RWPE1 (cell line): Measurements from ENCODE around the gene ATP9A.
"Not testable (repeated sequence)": the region's sequence is repeated elsewhere in the genome, so short reads cannot be mapped to it uniquely, and the experiment has no call there.

Experiments used
- CTCF ChIA-PET: fragments of 350-600 bp; sonication (Branson Sonifier 250); formaldehyde crosslinking; extraction: SDS; loops from one replicate; lab custom pipeline; 2021; lab: Yijun Ruan, JAX
- POLR2A ChIA-PET: fragments of 400-600 bp; formaldehyde crosslinking; extraction: SDS; loops from one replicate; lab custom pipeline; 2020; ENCODE audit warnings: antibody characterized with exemption; ENCODE audit not compliant: low non-redundant PET; lab: Yijun Ruan, JAX
- DNase-seq: peaks from one replicate; pipeline ENCODE4 v3.0.0; 2012; ENCODE audit warnings: low spot score
- H3K27ac ChIP-seq: fragments of 450-650 bp; 2 replicates; pipeline ENCODE4 v1.5.1; 2017
- TF ChIP-seq, protein P1 (sequence below): fragments of 450-650 bp; conservative IDR thresholded peaks from 2 replicates; pipeline ENCODE4 v1.5.1; 2017; ENCODE audit warnings: low read depth, mild to moderate bottlenecking

The ATP9A gene

DNA sequence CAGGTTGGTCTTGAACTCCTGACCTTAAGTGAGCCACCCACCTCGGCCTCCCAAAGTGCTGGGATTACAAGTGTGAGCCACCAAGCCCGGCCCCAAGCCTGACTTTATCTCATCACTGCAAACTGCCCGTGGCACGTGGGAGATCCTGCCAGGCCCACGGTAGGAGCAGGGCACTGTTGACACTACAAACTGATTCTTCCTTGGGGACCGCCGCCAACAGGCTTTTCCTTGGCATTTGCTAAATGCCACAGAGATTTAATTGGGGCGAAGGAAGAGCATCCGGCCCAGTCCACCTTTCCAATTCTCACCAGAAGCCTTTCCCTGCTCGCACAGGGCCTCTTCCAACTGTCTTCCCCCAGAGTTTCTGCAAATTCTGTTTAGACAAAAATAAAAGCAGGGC, 11.0 kb downstream of the ATP9A start:
- TF ChIP-seq, protein P1, sequence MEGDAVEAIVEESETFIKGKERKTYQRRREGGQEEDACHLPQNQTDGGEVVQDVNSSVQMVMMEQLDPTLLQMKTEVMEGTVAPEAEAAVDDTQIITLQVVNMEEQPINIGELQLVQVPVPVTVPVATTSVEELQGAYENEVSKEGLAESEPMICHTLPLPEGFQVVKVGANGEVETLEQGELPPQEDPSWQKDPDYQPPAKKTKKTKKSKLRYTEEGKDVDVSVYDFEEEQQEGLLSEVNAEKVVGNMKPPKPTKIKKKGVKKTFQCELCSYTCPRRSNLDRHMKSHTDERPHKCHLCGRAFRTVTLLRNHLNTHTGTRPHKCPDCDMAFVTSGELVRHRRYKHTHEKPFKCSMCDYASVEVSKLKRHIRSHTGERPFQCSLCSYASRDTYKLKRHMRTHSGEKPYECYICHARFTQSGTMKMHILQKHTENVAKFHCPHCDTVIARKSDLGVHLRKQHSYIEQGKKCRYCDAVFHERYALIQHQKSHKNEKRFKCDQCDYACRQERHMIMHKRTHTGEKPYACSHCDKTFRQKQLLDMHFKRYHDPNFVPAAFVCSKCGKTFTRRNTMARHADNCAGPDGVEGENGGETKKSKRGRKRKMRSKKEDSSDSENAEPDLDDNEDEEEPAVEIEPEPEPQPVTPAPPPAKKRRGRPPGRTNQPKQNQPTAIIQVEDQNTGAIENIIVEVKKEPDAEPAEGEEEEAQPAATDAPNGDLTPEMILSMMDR, result no peak
- ChIA-PET CTCF (no interaction called here), POLR2A (no interaction called here)
- DNase-seq, result no peak
- H3K27ac ChIP-seq, result no peak overlapping the region

DNA sequence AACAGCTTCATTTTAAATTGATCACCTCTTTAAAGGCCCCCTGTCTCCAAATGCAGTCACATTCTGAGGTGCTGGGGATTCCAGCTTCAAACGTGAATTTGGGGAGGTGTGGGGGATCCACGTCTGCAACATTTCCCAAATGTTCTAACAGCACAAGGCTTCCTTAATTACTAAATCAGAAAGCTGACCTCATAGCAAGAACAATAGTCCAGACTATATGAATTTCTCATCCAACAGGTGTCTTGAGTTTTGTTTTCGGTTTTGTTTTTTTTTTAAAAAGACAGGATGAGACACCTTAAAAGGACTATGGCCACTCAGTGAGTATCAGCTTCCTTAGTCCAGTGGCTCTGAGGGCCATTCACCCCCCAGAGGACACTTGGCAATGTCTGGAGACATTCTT, 11.5 kb downstream of the ATP9A start:
- ChIA-PET CTCF (no interaction called here), POLR2A (no interaction called here)
- no peak overlapping the region for H3K27ac ChIP-seq
- no peak for DNase-seq
- TF ChIP-seq, protein P1, result no peak

DNA sequence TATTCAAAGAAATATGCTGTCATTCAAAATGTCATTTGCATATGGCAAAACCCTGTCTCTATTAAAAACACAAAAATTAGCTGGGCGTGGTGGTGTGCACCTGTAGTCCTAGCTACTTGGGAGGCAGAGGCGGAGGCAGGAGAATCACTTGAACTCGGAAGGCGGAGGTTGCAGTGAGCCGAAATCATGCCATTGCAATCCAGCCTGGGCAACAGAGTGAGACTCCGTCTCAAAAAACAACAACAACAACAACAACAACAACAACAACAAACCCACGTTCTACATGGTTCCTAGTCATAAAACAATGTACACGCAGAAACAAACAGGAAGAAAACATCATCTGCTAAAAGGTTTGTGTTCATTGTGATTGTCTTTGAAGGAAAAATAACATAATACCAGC, 15.0 kb downstream of the ATP9A start:
- H3K27ac ChIP-seq, result peak overlapping the region; percentile 73
- DNase-seq, POLR2A ChIA-PET: not testable (repeated sequence)
- CTCF ChIA-PET, result interaction anchor here (0.6 to 0.7 kb wide), 4 partner anchors 30 to 218 kb away, joined by 3 to 9 read pairs (median 5); no protein-coding TSS in a partner anchor

DNA sequence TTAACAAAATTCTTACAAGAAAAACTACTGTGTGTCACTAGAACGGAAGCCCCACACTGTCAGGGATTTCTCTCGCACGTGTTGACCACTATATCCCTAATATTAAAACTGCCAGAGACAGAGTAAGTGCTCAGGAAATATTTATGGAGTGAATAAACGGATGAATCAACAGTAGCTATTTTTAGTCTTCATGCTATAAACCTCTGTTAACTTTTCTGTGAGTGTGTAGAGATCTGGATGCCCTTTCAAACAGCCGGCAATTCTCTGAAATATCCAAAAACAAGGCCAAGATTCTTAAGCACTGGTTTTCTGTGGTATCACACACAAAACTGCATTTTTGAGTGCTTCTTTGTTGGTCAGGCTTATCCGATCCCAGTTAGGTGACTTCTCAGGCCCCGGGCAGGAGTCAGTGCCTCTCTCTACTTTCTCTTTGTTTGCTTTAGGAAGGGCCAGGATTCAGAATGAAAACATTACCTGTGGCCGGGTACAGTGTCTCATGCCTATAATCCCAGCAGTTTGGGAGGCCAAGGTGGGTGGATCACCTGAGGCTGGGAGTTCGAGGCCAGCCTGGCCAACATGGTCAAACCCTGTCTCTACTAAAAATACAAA, 15.7 kb downstream of the ATP9A start:
- TF ChIP-seq, protein P1, result no peak
- peak overlapping the region; percentile 73 for H3K27ac ChIP-seq
- ChIA-PET CTCF (interaction anchor here (0.6 to 1.3 kb wide), 5 partner anchors 29 to 350 kb away, joined by 3 to 6 read pairs (median 3); no protein-coding TSS in a partner anchor), POLR2A (no interaction called here)
- DNase-seq, result peak; percentile 80

DNA sequence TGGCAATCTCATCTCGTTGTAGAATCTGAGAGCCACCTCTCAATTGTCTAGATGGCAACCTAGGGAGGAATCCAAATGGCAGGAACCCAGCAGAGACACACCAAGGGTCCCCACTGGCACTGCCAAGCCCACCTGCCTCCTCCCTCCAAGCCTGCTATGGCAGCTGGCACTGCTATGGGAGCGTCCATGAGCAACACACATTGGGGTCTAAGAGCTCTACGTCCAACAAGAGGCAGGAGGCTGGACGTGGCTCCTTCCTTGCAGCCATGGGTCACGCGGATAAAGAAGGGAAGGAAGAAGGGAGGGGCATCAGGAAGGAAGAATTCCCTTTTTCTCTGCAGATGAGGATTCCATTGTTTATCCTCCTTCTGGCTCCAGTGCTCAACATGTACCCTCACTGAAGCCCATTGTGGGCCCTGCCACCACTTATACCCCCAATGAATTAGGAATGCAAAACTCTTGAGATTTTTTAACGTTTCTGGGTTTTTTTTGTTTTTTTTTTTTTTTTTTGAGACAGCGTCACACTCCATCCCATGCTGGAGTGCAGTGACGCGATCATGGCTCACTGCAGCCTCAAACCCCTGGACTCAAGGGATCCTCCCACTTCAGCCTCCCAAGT, 17.3 kb downstream of the ATP9A start:
- TF ChIP-seq, protein P1, result no peak
- DNase-seq, result no peak
- ChIA-PET POLR2A (no interaction called here), CTCF (interaction anchor here (0.9 to 1.2 kb wide), 3 partner anchors 25 to 111 kb away, joined by 3 to 5 read pairs (median 3); no protein-coding TSS in a partner anchor)
- H3K27ac ChIP-seq, result peak overlapping the region; percentile 89

DNA sequence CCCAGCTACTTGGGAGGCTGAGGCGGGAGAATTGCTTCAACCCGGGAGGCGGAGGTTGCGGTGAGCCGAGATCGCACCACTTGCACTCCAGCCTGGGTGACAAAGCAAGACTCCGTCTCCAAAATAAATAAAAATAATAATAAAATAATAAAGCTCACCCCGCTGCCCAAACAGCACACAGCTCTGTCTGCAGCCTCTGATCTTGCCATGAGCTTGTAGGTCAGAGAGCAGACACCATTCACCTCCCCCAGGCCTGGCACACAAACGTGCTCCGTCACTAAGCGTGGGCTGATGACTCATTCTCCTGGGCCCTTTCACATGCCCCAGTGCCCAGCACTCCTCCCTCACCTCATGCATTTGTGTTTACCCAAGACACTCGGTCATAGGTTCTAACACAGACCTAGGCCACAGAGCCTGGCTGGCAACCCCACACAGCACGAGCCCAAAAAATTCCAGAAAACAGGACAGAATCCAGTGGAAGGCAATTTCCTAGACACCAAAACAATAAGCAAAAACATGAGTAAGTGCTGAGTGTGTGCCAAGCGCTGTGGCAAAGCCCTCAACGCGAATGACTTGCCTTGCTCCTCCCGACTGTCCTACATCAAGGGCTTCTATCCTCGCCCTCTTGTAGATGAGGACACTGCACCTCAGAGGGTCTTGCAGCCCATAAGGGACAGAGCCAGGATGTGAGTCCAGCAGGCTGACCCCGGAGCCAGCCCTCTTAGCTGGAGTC, 18.0 kb downstream of the ATP9A start:
- H3K27ac ChIP-seq, result peak overlapping the region; percentile 89
- CTCF ChIA-PET, result interaction anchor here (0.9 to 1.2 kb wide), 3 partner anchors 26 to 111 kb away, joined by 3 to 5 read pairs (median 3); no protein-coding TSS in a partner anchor
- POLR2A ChIA-PET, result no interaction called here
- DNase-seq, result peak; percentile 99
- TF ChIP-seq, protein P1, result no peak
